ENCODE data around the gene TM4SF18. TPM values are rescaled to one million over a fixed set of nuclear protein-coding genes. Genes with fewer than 3 reads are reported as not detected.
A peak's percentile ranks its signal among the peaks of the same experiment; 100 is the strongest.

The TM4SF18 gene
- total RNA-seq, 1 experiment from 2014 or later = not detected

GRCh38 chr3:149274220-149274619 is 59.2 kb downstream of the TM4SF18 start:
- Histone ChIP-seq H3F3A (ENCODE audit: insufficient read depth, low read depth) (peaks cover 11% of the 10 kb centered on the region; the same call in 1 of the 2 replicates), H3K27me3 (ENCODE audit: insufficient read depth, low read depth) (no peaks in the 10 kb centered on the region), H3K9me3 (ENCODE audit: insufficient read depth, low read depth) (0 out of 2 replicates have a peak, but pooled peaks cover 10% of the 10 kb centered on the region), H2AFZ (no peak overlapping the region), H3K4me3 (no peak overlapping the region), H3K79me2 (ENCODE audit: low read depth) (no peaks in the 10 kb centered on the region), H3K4me2 (no peak overlapping the region), H3K9me2 (ENCODE audit: insufficient read depth) (no peaks in the 10 kb centered on the region), H3K27ac (no peak overlapping the region), H4K20me1 (ENCODE audit: insufficient read depth) (no peaks in the 10 kb centered on the region; the same call in 1 of the 2 replicates), H3K36me3 (ENCODE audit: low read depth) (no peaks in the 10 kb centered on the region), H3K4me1 (replicated peaks; ENCODE audit: insufficient read depth) (peaks cover 18% of the 10 kb centered on the region)
- intact Hi-C loops (cut with micrococcal nuclease; ENCODE audit: unreplicated experiment) = loop anchor here (5.0 to 10.0 kb wide), 2 partner anchors 549 to 698 kb away; partner anchors contain the start of gene PFN2
- no peak for TF ChIP-seq CTCF (conservative IDR thresholded peaks at IDR 0.05)
- no peak for TF ChIP-seq EZH2 (IDR thresholded peaks at IDR 0.05; ENCODE audit: low read depth)
- BruUV-seq (replicated peaks) = no TSS peak
- POLR2A ChIA-PET (ENCODE audit: unreplicated experiment) = no interaction called here
- CTCF ChIA-PET = no interaction called here
- no peak for DNase-seq

DNA sequence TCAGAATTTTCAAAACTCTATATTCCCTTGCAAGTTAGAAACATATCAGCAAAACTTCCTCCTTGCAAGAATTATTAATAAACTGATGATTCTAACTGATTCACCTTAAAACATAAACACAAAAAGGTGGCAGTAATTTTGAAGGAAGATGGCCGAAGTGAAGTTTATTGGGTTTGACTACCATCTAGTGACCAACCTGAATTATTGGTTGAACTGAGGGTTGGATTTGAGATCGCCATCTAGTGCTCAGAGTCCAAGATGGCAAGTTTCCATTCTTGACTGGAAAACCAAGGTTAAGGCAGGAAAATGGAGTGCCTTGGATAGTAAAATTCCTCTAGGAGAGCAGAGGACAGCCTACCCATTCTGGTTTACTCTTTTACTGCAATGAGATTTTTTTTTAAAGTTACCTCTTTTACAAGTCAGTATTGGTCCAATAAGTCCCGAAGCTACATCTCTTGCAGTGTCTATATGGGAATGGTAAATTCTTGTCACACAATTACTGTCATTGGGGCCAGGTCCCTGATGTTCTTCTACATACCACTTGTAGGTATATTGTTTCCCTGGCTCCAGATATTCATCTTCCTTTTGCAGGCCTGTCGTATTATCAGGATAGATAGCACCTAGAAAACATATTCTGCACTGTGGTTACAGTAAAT is 60.2 kb downstream of the TM4SF18 start:
- intact Hi-C loops (cut with micrococcal nuclease; ENCODE audit: unreplicated experiment) = loop anchor here (1.0 to 10.0 kb wide), 10 partner anchors 27 to 699 kb away; partner anchors contain the start of gene PFN2
- no peaks in the 10 kb centered on the region for H3K36me3 ChIP-seq (ENCODE audit: low read depth)
- H3K9me3 ChIP-seq (ENCODE audit: insufficient read depth, low read depth) = 0 out of 2 replicates have a peak, but pooled peaks cover 10% of the 10 kb centered on the region
- H3K27me3 ChIP-seq (ENCODE audit: insufficient read depth, low read depth) = no peaks in the 10 kb centered on the region
- TF ChIP-seq CTCF (conservative IDR thresholded peaks at IDR 0.05) (peak; percentile 89), EZH2 (IDR thresholded peaks at IDR 0.05; ENCODE audit: low read depth) (no peak)
- ChIA-PET POLR2A (ENCODE audit: unreplicated experiment) (no interaction called here), CTCF (interaction anchor here (0.5 to 1.0 kb wide), 2 partner anchors 27 to 318 kb away, joined by 4 to 5 read pairs; no protein-coding TSS in a partner anchor)
- no TSS peak for BruUV-seq (replicated peaks)
- no peak overlapping the region for H2AFZ ChIP-seq
- no peaks in the 10 kb centered on the region for H4K20me1 ChIP-seq (ENCODE audit: insufficient read depth)
- H3K79me2 ChIP-seq (ENCODE audit: low read depth) = no peaks in the 10 kb centered on the region
- no peaks in the 10 kb centered on the region for H3K9me2 ChIP-seq (ENCODE audit: insufficient read depth)
- H3K27ac ChIP-seq = no peak overlapping the region
- H3K4me1 ChIP-seq (replicated peaks; ENCODE audit: insufficient read depth) = peaks cover 17% of the 10 kb centered on the region
- DNase-seq = peak; percentile 48 to 71
- H3K4me2 ChIP-seq = no peak overlapping the region
- peaks cover 11% of the 10 kb centered on the region; the same call in 1 of the 2 replicates for H3F3A ChIP-seq (ENCODE audit: insufficient read depth, low read depth)
- H3K4me3 ChIP-seq = no peak overlapping the region

- H3K9me2 ChIP-seq (ENCODE audit: insufficient read depth) = no peaks in the 10 kb centered on the region
- 0 out of 2 replicates have a peak, but pooled peaks cover 6% of the 10 kb centered on the region for H3K9me3 ChIP-seq (ENCODE audit: insufficient read depth, low read depth)
- H3K27ac ChIP-seq = no peak overlapping the region
- peaks cover 1% of the 10 kb centered on the region; the same call in 1 of the 2 replicates for H3K4me1 ChIP-seq (replicated peaks; ENCODE audit: insufficient read depth)
- CTCF ChIA-PET = interaction anchor here (1.0 to 1.2 kb wide), 2 partner anchors 151 to 316 kb away, joined by 3 to 9 read pairs; no protein-coding TSS in a partner anchor
- H3F3A ChIP-seq (ENCODE audit: insufficient read depth, low read depth) = no peaks in the 10 kb centered on the region
- intact Hi-C loops (cut with micrococcal nuclease; ENCODE audit: unreplicated experiment) = loop anchor here (2.0 to 10.0 kb wide), 4 partner anchors 69 to 701 kb away; partner anchors contain the start of gene PFN2
- no peaks in the 10 kb centered on the region for H4K20me1 ChIP-seq (ENCODE audit: insufficient read depth)
- POLR2A ChIA-PET (ENCODE audit: unreplicated experiment) = no interaction called here
- H2AFZ ChIP-seq = no peak overlapping the region
- H3K4me3 ChIP-seq = no peak overlapping the region
- H3K4me2 ChIP-seq = no peak overlapping the region
- H3K79me2 ChIP-seq (ENCODE audit: low read depth) = no peaks in the 10 kb centered on the region
- no peak for DNase-seq
- no TSS peak for BruUV-seq (replicated peaks)
- no peaks in the 10 kb centered on the region for H3K27me3 ChIP-seq (ENCODE audit: insufficient read depth, low read depth)
- H3K36me3 ChIP-seq (ENCODE audit: low read depth) = no peaks in the 10 kb centered on the region
- TF ChIP-seq EZH2 (IDR thresholded peaks at IDR 0.05; ENCODE audit: low read depth) (no peak), CTCF (conservative IDR thresholded peaks at IDR 0.05) (no peak)
Measured at GRCh38 chr3:149271669-149272068, 61.8 kb downstream of the TM4SF18 start.

Data from PC-9 (cell line).